AG04449 (cell line): ENCODE results near the gene ABCD3.

ENCODE experiments used
- CTCF ChIA-PET: fragments of 350-600 bp; formaldehyde crosslinking; extraction: SDS; loops from one replicate; lab custom pipeline; 2021; ENCODE audit warnings: antibody characterized with exemption; lab: Yijun Ruan, JAX
- POLR2A ChIA-PET: fragments of 400-600, 350-600 bp; formaldehyde crosslinking; extraction: SDS; loops from one replicate; lab custom pipeline; 2020; ENCODE audit warnings: antibody characterized with exemption, inconsistent platforms; lab: Yijun Ruan, JAX
- DNase-seq: peaks from one replicate; pipeline ENCODE4 v3.0.0-alpha.2; 2010; ENCODE audit warnings: low read depth, low spot score
- H3K4me3 ChIP-seq: 2 replicates; pipeline ENCODE4 v1.5.1; 2011; ENCODE audit warnings: low read depth, mild to moderate bottlenecking, control low read depth, low read length
- CTCF ChIP-seq: IDR thresholded peaks from one replicate; pipeline ENCODE4 v1.5.1; 2011; ENCODE audit warnings: mild to moderate bottlenecking, moderate library complexity, low read length, control low read depth, inconsistent platforms; ENCODE audit not compliant: insufficient read depth; ENCODE audit errors: missing control alignments

The ABCD3 gene

GRCh38 chr1:94384485-94385265 is 33.5 kb upstream of the ABCD3 start:
- H3K4me3 ChIP-seq = no peak overlapping the region
- ChIA-PET CTCF (interaction anchor here (1.0 to 1.1 kb wide), 2 partner anchors 49 to 345 kb away, joined by 3 read pairs; no protein-coding TSS in a partner anchor), POLR2A (no interaction called here)
- no peak for DNase-seq
- TF ChIP-seq CTCF = no peak

GRCh38 chr1:94385308-94385929 is 32.8 kb upstream of the ABCD3 start:
- H3K4me3 ChIP-seq = no peak overlapping the region
- no peak for DNase-seq
- POLR2A ChIA-PET = no interaction called here
- TF ChIP-seq CTCF = no peak
- CTCF ChIA-PET = interaction anchor here (0.8 to 1.0 kb wide), 2 partner anchors 44 to 346 kb away, joined by 3 read pairs; no protein-coding TSS in a partner anchor

GRCh38 chr1:94389298-94389697 is 28.9 kb upstream of the ABCD3 start:
- no peak for DNase-seq
- CTCF ChIA-PET = no interaction called here
- POLR2A ChIA-PET = no interaction called here
- no peak overlapping the region for H3K4me3 ChIP-seq
- TF ChIP-seq CTCF = no peak

GRCh38 chr1:94394247-94394646 is 23.9 kb upstream of the ABCD3 start:
- ChIA-PET POLR2A (no interaction called here), CTCF (no interaction called here)
- DNase-seq = no peak
- no peak for TF ChIP-seq CTCF
- H3K4me3 ChIP-seq = no peak overlapping the region

GRCh38 chr1:94395231-94395630 is 23.0 kb upstream of the ABCD3 start:
- POLR2A ChIA-PET = no interaction called here
- no peak for DNase-seq
- H3K4me3 ChIP-seq = no peak overlapping the region
- CTCF ChIA-PET = no interaction called here
- no peak for TF ChIP-seq CTCF

- CTCF ChIA-PET = interaction anchor here (1.7 to 1.9 kb wide), 2 partner anchors 10 to 68 kb away, joined by 4 to 14 read pairs; no protein-coding TSS in a partner anchor
- POLR2A ChIA-PET = no interaction called here
- H3K4me3 ChIP-seq = no peak overlapping the region
- no peak for DNase-seq
- no peak for TF ChIP-seq CTCF
These were observed 22.4 kb upstream of the ABCD3 start for GRCh38 chr1:94395748-94396309.
